ENCODE measurements around the gene UCHL5. TPM values are rescaled to one million over a fixed set of nuclear protein-coding genes. Genes with fewer than 3 reads are reported as not detected.

Gene UCHL5
- total and polyA plus RNA-seq, 2 donors (not counting 3 experiments of a cell fraction or from before 2014, with no cell fraction given), result 9.8 to 45.6 TPM

DNA sequence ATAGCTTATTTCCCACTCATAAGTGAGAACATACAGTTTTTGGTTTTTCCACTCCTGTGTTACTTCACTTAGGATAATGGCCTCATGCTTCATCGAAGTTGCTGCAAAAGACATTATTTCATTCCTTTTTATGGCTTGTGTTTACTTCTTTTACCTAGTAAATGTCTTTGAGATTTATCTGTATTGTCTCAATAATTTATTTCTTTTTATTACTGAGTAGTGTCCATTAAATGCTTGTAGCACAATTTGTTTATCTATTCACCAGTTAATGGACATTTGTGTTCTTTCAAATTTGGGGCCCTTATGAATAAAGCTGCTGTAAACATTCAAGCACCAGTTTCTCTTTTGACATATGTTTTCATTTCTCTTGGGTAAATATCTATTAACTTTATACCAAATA lies 86.0 kb downstream of the UCHL5 start:
- Histone ChIP-seq H2AFZ (ENCODE audit: low read depth, low read length) (no peak overlapping the region), H3K27ac (ENCODE audit: insufficient read depth, low read depth, low read length) (no peak overlapping the region), H3K4me3 (replicated peaks in 1 of 3; ENCODE audit: insufficient read depth in 1 of 3, low read depth in 1 of 3, low read length in 3 of 3) (no peak overlapping the region), H3K9me3 (replicated peaks; ENCODE audit: control insufficient read depth, insufficient read depth, low read length) (no peaks in the 10 kb centered on the region), H3K36me3 (ENCODE audit: control insufficient read depth in 2 of 2, extremely low read depth in 1 of 2, insufficient read depth in 2 of 2, low read length in 2 of 2) (no peaks in the 10 kb centered on the region), H3K79me2 (ENCODE audit: control insufficient read depth, insufficient read depth, low read length) (no peaks in the 10 kb centered on the region), H3K4me1 (ENCODE audit: control insufficient read depth, extremely low read depth, insufficient read depth, low read length) (peaks cover 8% of the 10 kb centered on the region), H3K4me2 (ENCODE audit: insufficient read depth, low read length) (no peak overlapping the region), H3K9me1 (replicated peaks; ENCODE audit: control insufficient read depth, extremely low read depth, insufficient read depth, low read length) (no peaks in the 10 kb centered on the region), H4K20me1 (replicated peaks; ENCODE audit: control insufficient read depth, extremely low read depth, insufficient read depth, low read length) (no peaks in the 10 kb centered on the region), H3K9ac (replicated peaks; ENCODE audit: extremely low read depth, insufficient read depth, low read length) (no peak overlapping the region), H3K27me3 (ENCODE audit: control insufficient read depth in 2 of 2, insufficient read depth in 2 of 2, low read length in 2 of 2) (no peaks in the 10 kb centered on the region)
- FAIRE-seq, result no peak
- dilution Hi-C loops (cut with MboI; ENCODE audit: extremely low pct_ligation_motif_present, low sequenced_read_pairs), result no loop called here
- TF ChIP-seq, protein P1, sequence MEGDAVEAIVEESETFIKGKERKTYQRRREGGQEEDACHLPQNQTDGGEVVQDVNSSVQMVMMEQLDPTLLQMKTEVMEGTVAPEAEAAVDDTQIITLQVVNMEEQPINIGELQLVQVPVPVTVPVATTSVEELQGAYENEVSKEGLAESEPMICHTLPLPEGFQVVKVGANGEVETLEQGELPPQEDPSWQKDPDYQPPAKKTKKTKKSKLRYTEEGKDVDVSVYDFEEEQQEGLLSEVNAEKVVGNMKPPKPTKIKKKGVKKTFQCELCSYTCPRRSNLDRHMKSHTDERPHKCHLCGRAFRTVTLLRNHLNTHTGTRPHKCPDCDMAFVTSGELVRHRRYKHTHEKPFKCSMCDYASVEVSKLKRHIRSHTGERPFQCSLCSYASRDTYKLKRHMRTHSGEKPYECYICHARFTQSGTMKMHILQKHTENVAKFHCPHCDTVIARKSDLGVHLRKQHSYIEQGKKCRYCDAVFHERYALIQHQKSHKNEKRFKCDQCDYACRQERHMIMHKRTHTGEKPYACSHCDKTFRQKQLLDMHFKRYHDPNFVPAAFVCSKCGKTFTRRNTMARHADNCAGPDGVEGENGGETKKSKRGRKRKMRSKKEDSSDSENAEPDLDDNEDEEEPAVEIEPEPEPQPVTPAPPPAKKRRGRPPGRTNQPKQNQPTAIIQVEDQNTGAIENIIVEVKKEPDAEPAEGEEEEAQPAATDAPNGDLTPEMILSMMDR (IDR thresholded peaks at IDR 0.05; ENCODE audit: extremely low read depth in 1 of 2, insufficient read depth in 1 of 2, low read depth in 1 of 2, low read length in 2 of 2), result no peak
- no peak for TF ChIP-seq MYC (IDR thresholded peaks at IDR 0.05; ENCODE audit: low read depth, low read length)
- ChIA-PET CTCF (interaction anchor here (1.7 kb wide), 1 partner anchor 9 kb away, joined by 6 read pairs; no protein-coding TSS in a partner anchor), POLR2A (no interaction called here)
- DNase-seq (ENCODE audit: low read depth, low spot score), result no peak
- no TSS peak for BruUV-seq (replicated peaks)
- intact Hi-C loops (cut with micrococcal nuclease), result no loop called here

DNA sequence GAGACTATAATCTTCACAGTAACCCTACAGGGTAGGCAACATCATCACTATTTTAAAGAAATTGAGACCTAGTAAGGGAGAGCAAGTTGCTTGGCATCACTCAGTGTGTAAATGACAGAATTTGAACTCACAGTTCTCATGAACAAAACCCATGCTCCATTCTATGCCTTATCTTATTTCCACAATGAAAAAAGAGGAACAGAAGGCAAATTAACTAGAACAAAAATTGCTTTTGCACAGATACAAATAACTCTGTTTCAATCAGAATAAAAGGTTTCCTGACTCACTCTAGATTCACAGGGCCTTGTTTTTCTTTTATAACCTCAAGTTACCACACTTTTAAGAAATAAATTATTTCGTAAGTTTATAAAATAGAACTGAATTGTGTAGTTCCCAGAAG lies 90.1 kb downstream of the UCHL5 start:
- no peak overlapping the region for H3K4me3 ChIP-seq (replicated peaks in 1 of 3; ENCODE audit: insufficient read depth in 1 of 3, low read depth in 1 of 3, low read length in 3 of 3)
- CTCF ChIA-PET, result interaction anchor here (2.3 kb wide), 1 partner anchor 162 kb away, joined by 11 read pairs; no protein-coding TSS in a partner anchor
- H3K79me2 ChIP-seq (ENCODE audit: control insufficient read depth, insufficient read depth, low read length), result no peaks in the 10 kb centered on the region
- no peak overlapping the region for H3K4me2 ChIP-seq (ENCODE audit: insufficient read depth, low read length)
- H3K9me3 ChIP-seq (replicated peaks; ENCODE audit: control insufficient read depth, insufficient read depth, low read length), result no peaks in the 10 kb centered on the region
- H3K4me1 ChIP-seq (ENCODE audit: control insufficient read depth, extremely low read depth, insufficient read depth, low read length), result peaks cover 25% of the 10 kb centered on the region
- DNase-seq (ENCODE audit: low read depth, low spot score) (no peak), FAIRE-seq (no peak)
- no peaks in the 10 kb centered on the region for H4K20me1 ChIP-seq (replicated peaks; ENCODE audit: control insufficient read depth, extremely low read depth, insufficient read depth, low read length)
- H3K9me1 ChIP-seq (replicated peaks; ENCODE audit: control insufficient read depth, extremely low read depth, insufficient read depth, low read length), result no peaks in the 10 kb centered on the region
- no peak overlapping the region for H2AFZ ChIP-seq (ENCODE audit: low read depth, low read length)
- TF ChIP-seq GATA2 (IDR thresholded peaks at IDR 0.05; ENCODE audit: insufficient read depth, insufficient read length, low read depth, low read length) (no peak), JUN (IDR thresholded peaks at IDR 0.05; ENCODE audit: borderline replicate concordance, insufficient read depth, insufficient read length, low read depth) (no peak), EZH2 (IDR thresholded peaks at IDR 0.05; ENCODE audit: borderline replicate concordance, low read depth, low read length, severe bottlenecking) (no peak), MYC (IDR thresholded peaks at IDR 0.05; ENCODE audit: low read depth, low read length) (no peak), POLR2AphosphoS5 (IDR thresholded peaks at IDR 0.05; ENCODE audit: insufficient read depth, low read depth, low read length) (no peak), POLR2A (IDR thresholded peaks at IDR 0.05; ENCODE audit: low read depth, low read length) (no peak), FOS (IDR thresholded peaks at IDR 0.05; ENCODE audit: borderline replicate concordance, insufficient read depth, low read length) (no peak)
- TF ChIP-seq, protein P2, sequence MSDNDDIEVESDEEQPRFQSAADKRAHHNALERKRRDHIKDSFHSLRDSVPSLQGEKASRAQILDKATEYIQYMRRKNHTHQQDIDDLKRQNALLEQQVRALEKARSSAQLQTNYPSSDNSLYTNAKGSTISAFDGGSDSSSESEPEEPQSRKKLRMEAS (IDR thresholded peaks at IDR 0.05; ENCODE audit: insufficient read depth, insufficient read length), result no peak
- TF ChIP-seq, protein P1 (IDR thresholded peaks at IDR 0.05; ENCODE audit: extremely low read depth in 1 of 2, insufficient read depth in 1 of 2, low read depth in 1 of 2, low read length in 2 of 2), result no peak
- dilution Hi-C loops (cut with MboI; ENCODE audit: extremely low pct_ligation_motif_present, low sequenced_read_pairs), result no loop called here
- intact Hi-C loops (cut with micrococcal nuclease), result no loop called here
- H3K27me3 ChIP-seq (ENCODE audit: control insufficient read depth in 2 of 2, insufficient read depth in 2 of 2, low read length in 2 of 2), result no peaks in the 10 kb centered on the region
- H3K27ac ChIP-seq (ENCODE audit: insufficient read depth, low read depth, low read length), result no peak overlapping the region
- BruUV-seq (replicated peaks), result no TSS peak
- H3K9ac ChIP-seq (replicated peaks; ENCODE audit: extremely low read depth, insufficient read depth, low read length), result no peak overlapping the region
- POLR2A ChIA-PET, result no interaction called here
- no peaks in the 10 kb centered on the region for H3K36me3 ChIP-seq (ENCODE audit: control insufficient read depth in 2 of 2, extremely low read depth in 1 of 2, insufficient read depth in 2 of 2, low read length in 2 of 2)

Measured in endothelial cell of umbilical vein (primary cell).